K562 (cell line): Measurements from ENCODE around the gene TTLL10. TPM values are rescaled to one million over a fixed set of nuclear protein-coding genes. Genes with fewer than 3 reads are reported as not detected.

ENCODE experiments used
- ARHGAP35 ChIP-seq: fragments of 450-650 bp; IDR thresholded peaks from 2 replicates; pipeline ENCODE4 v1.6.1; 2018; ENCODE audit not compliant: partially characterized antibody
- CLOCK ChIP-seq: fragments of 250-450 bp; sonication (Bioruptor Pico); IDR thresholded peaks from 2 replicates; pipeline ENCODE4 v1.4.0; 2020; ENCODE audit warnings: mild to moderate bottlenecking, moderate library complexity, borderline replicate concordance
- FOXJ2 ChIP-seq: fragments of 200-800 bp; sonication (Bioruptor generic); IDR thresholded peaks from 2 replicates; pipeline ENCODE4 v1.6.1; 2016; ENCODE audit warnings: missing genetic modification characterization, missing compliant biosample characterization
- GABPB1 ChIP-seq: sonication (generic); formaldehyde crosslinking; IDR thresholded peaks from 2 replicates; pipeline ENCODE4 v1.8.0; 2022; ENCODE audit warnings: mild to moderate bottlenecking, missing genetic modification reagents
- KDM1A ChIP-seq, 2 experiments: fragments of 450-650 bp; IDR thresholded peaks; 2 replicates each; pipeline ENCODE4 v1.6.1; 2016; ENCODE audit warnings: mild to moderate bottlenecking in 2 of 2
- KDM4B ChIP-seq, 2 experiments: fragments of 450-650 bp in 1 of 2; sonication (generic) in 1 of 2; IDR thresholded peaks; 2 replicates each; pipeline ENCODE4 v1.6.1; 2016 to 2017; ENCODE audit warnings: borderline replicate concordance in 2 of 2, antibody characterized with exemption in 1 of 2, low read depth in 1 of 2, mild to moderate bottlenecking in 1 of 2
- MAZ ChIP-seq, 2 experiments: fragments of 450-650 bp in 1 of 2; sonication (generic) in 1 of 2; formaldehyde crosslinking; IDR thresholded peaks in 1 of 2; conservative IDR thresholded peaks in 1 of 2; 2 replicates each; pipeline versions ENCODE4 v1.4.0 to v1.5.0; 2020; ENCODE audit warnings: mild to moderate bottlenecking in 1 of 2, missing genetic modification reagents in 1 of 2
- MTA1 ChIP-seq: fragments of 450-650 bp; IDR thresholded peaks from 2 replicates; pipeline ENCODE4 v1.6.1; 2017; ENCODE audit warnings: borderline replicate concordance
- MXI1 ChIP-seq: IDR thresholded peaks from 2 replicates; pipeline ENCODE4 v1.6.1; 2011; ENCODE audit warnings: low read depth, mild to moderate bottlenecking, improper control_type of control experiment, low read length
- NCOA1 ChIP-seq: fragments of 450-650 bp; IDR thresholded peaks from 2 replicates; pipeline ENCODE4 v1.6.1; 2016; ENCODE audit warnings: low read depth
- NCOA2 ChIP-seq, 2 experiments: fragments of 450-650 bp; IDR thresholded peaks; 2 replicates each; pipeline ENCODE4 v1.6.1; 2018; ENCODE audit warnings: mild to moderate bottlenecking in 2 of 2, moderate library complexity in 1 of 2; ENCODE audit not compliant: partially characterized antibody in 2 of 2
- POLR3G ChIP-seq: IDR thresholded peaks from 2 replicates; pipeline ENCODE4 v1.6.1; 2011; ENCODE audit not compliant: insufficient read length, insufficient replicate concordance; ENCODE audit errors: extremely low read depth
- PTBP1 ChIP-seq: fragments of 200-400 bp; formaldehyde crosslinking; IDR thresholded peaks from 2 replicates; pipeline ENCODE4 v1.6.1; 2017; ENCODE audit warnings: low read depth, low read length
- PTRF ChIP-seq: fragments of 450-650 bp; IDR thresholded peaks from 2 replicates; pipeline ENCODE4 v1.6.1; 2016; ENCODE audit warnings: mild to moderate bottlenecking, missing genetic modification characterization, missing compliant biosample characterization
- RBM39 ChIP-seq: fragments of 200-400 bp; formaldehyde crosslinking; optimal IDR thresholded peaks from 2 replicates; pipeline ENCODE3; 2018; ENCODE audit warnings: low read depth, low read length
- ZFP36 ChIP-seq: fragments of 150-350 bp; IDR thresholded peaks from 2 replicates; pipeline ENCODE4 v1.6.1; 2018; ENCODE audit warnings: low read length, low read depth; ENCODE audit not compliant: partially characterized antibody
- ZKSCAN1 ChIP-seq: fragments of 150-350 bp; IDR thresholded peaks from 2 replicates; pipeline ENCODE4 v1.6.1; 2016; ENCODE audit warnings: low read depth, low read length
- ZNF217 ChIP-seq: sonication (generic); formaldehyde crosslinking; IDR thresholded peaks from 2 replicates; pipeline ENCODE4 v1.8.0; 2022; ENCODE audit warnings: mild to moderate bottlenecking, missing genetic modification reagents
- ZNF263 ChIP-seq: sonication (generic); formaldehyde crosslinking; IDR thresholded peaks from 2 replicates; pipeline ENCODE4 v1.8.0; 2022; ENCODE audit warnings: mild to moderate bottlenecking, missing genetic modification reagents, borderline replicate concordance
- ZNF717 ChIP-seq: fragments of 250-450 bp; sonication (Bioruptor Pico); IDR thresholded peaks from 2 replicates; pipeline ENCODE4 v1.5.0; 2021
- ZNF740 ChIP-seq, 3 experiments: fragments of 200-800 bp in 1 of 3; sonication (Bioruptor generic) in 1 of 3; sonication (generic) in 1 of 3; formaldehyde crosslinking in 1 of 3; IDR thresholded peaks; 2 replicates each; pipeline versions ENCODE4 v1.6.1 to v1.8.0; 2016 to 2022; ENCODE audit warnings: mild to moderate bottlenecking in 2 of 3, missing compliant biosample characterization in 2 of 3, missing genetic modification characterization in 2 of 3, missing genetic modification reagents in 1 of 3
- ZNF785 ChIP-seq: fragments of 250-450 bp; sonication (Bioruptor Pico); IDR thresholded peaks from 2 replicates; pipeline ENCODE4 v1.4.0; 2020; ENCODE audit warnings: mild to moderate bottlenecking
- polyA plus RNA-seq, 8 experiments: library from polyadenylated mRNA; depleted of rRNA in 4 of 8; stranded (reverse) in 5 of 8; unstranded in 3 of 8; fragments of >200 nt; fragmentation: Nextera tagmentation in 2 of 8; fragmentation: Illumina TruSeq in 1 of 8; extraction: Ambion mirVana in 2 of 8; extraction: Trizol in 1 of 8; gene quantifications; 2 replicates each; pipeline versions ENCODE4 v1.2.1 to v1.2.3, GENCODE V29; 2011 to 2014; ENCODE audit warnings: inconsistent platforms in 1 of 8, missing spikeins in 1 of 8
- total RNA-seq, 7 experiments: library from RNA; depleted of rRNA in 6 of 7; stranded (reverse); fragments of >200 nt in 6 of 7; fragmentation: Illumina TruSeq in 2 of 7; extraction: Trizol in 2 of 7; gene quantifications; 2 replicates each; pipeline versions ENCODE4 v1.2.1 to v1.2.3, GENCODE V29; 2011 to 2021; ENCODE audit warnings: low replicate concordance in 1 of 7
- TF ChIP-seq, protein P1 (sequence below): fragments of 250-450 bp; sonication (Bioruptor Pico); IDR thresholded peaks from 2 replicates; pipeline ENCODE4 v1.8.0; 2022; ENCODE audit warnings: moderate library complexity, mild to moderate bottlenecking, inconsistent platforms

TTLL10 gene
- total and polyA plus RNA-seq, 9 of the 15 experiments (the other 6 are each of a cell fraction or from before 2014, with no cell fraction given), result not detected

- TF ChIP-seq POLR3G, result no peak
- peak; percentile 47; the same call in 1 of the 2 replicates for TF ChIP-seq ZNF263
- no peak for TF ChIP-seq ZNF785 (CRISPR knock-in tag)
- TF ChIP-seq ZFP36, result no peak
- TF ChIP-seq ZNF717 (CRISPR knock-in tag), result no peak
- TF ChIP-seq ARHGAP35, result no peak
- TF ChIP-seq ZNF217, result no peak
- TF ChIP-seq MAZ (CRISPR knock-in tag; conservative IDR thresholded peaks at IDR 0.05 in 1 of 2, IDR thresholded peaks at IDR 0.05 in 1 of 2), result peak; percentile 87 to 92
- no peak for TF ChIP-seq CLOCK (CRISPR knock-in tag)
- TF ChIP-seq MTA1, result no peak
- TF ChIP-seq KDM1A (IDR thresholded peaks at IDR 0.05), result no peak
- TF ChIP-seq NCOA1, result no peak
- TF ChIP-seq GABPB1 (CRISPR knock-in tag), result peak; percentile 88
- TF ChIP-seq RBM39, result no peak
- TF ChIP-seq NCOA2 (IDR thresholded peaks at IDR 0.05; ENCODE audit: partially characterized antibody in 2 of 2), result no peak
- TF ChIP-seq FOXJ2 (tag), result no peak
- TF ChIP-seq KDM4B (IDR thresholded peaks at IDR 0.05; ENCODE audit: borderline replicate concordance in 2 of 2, low read depth in 1 of 2), result peak in 1 of 2 experiments; percentile 74; a peak in 1 of 4 replicates
- TF ChIP-seq, protein P1, sequence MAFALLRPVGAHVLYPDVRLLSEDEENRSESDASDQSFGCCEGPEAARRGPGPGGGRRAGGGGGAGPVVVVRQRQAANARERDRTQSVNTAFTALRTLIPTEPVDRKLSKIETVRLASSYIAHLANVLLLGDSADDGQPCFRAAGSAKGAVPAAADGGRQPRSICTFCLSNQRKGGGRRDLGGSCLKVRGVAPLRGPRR, result no peak
- TF ChIP-seq PTBP1, result no peak
- 0 out of 2 replicates have a peak, but pooled peaks have one; percentile 33 for TF ChIP-seq MXI1
- TF ChIP-seq ZKSCAN1, result no peak
- TF ChIP-seq PTRF, result no peak
- no peak for TF ChIP-seq ZNF740 (CRISPR knock-in tag; IDR thresholded peaks at IDR 0.05)
- no peak for TF ChIP-seq ZNF740 (tag; IDR thresholded peaks at IDR 0.05)
These were observed 57.9 kb downstream of the TTLL10 start, which contains the start of gene SDF4 (continued) for GRCh38 chr1:1231400-1232207.
